Measurements from ENCODE around the gene GLRX3. TPM values are rescaled to one million over a fixed set of nuclear protein-coding genes. Genes with fewer than 3 reads are reported as not detected.
"Not testable (repeated sequence)": the region's sequence is repeated elsewhere in the genome, so short reads cannot be mapped to it uniquely, and the experiment has no call there.

GLRX3 gene
- total RNA-seq = 100 to 1,000 TPM; 164 to 167 TPM

DNA sequence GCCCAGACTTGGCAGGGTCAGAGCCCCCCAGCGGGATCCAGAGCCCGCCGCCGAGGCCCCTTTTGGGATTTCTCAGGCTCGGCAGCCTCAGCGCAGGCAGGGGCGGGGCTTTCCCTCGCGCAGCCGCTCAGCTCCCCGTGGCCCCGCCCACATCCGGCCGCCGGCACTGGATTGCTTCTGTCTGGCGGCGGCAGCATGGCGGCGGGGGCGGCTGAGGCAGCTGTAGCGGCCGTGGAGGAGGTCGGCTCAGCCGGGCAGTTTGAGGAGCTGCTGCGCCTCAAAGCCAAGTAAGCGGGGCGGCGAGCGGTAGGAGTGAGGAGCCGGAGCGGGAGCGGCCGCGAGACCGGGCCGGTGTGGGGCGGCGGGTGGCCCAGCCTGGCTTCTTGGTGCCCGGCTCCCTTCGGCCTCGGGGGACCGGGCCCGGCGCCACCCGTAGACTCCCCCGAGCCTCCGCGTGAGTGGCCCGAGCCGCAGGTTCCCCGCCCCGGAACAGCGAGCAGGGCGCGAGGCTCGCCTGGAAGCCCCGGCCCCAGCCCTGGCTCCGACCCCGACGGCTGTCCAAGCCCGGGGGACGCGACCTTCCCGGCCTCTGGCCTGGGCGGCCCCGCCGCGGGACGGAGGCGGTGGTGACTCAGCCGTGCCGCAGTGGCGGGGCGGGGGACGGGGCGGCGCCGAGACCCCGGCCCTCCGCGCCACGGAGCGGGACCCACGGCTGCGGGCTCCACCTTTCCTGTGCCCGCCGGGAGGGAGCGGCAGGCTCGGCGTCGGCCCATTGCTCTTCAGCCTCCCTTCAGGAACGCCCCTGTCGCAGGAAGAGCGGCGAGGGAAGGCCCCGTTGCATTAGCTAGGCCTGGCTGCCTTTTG lies at the start of gene GLRX3:
Gene GLRX3, plus strand, starts transcription at position 166 of the 864 bp plus-strand sequence. Its CDS starts 30 bp downstream, at position 196.
- POLR2A ChIA-PET = interaction anchor here (0.7 to 4.7 kb wide), 3 partner anchors 26 to 670 kb away, joined by 3 to 92 read pairs (median 3); partner anchors contain the start of genes C10orf143 and MGMT
- CTCF ChIA-PET = interaction anchor here (1.1 to 4.5 kb wide), 3 partner anchors 26 to 165 kb away, joined by 3 to 29 read pairs (median 4); partner anchors contain the start of gene C10orf143

DNA sequence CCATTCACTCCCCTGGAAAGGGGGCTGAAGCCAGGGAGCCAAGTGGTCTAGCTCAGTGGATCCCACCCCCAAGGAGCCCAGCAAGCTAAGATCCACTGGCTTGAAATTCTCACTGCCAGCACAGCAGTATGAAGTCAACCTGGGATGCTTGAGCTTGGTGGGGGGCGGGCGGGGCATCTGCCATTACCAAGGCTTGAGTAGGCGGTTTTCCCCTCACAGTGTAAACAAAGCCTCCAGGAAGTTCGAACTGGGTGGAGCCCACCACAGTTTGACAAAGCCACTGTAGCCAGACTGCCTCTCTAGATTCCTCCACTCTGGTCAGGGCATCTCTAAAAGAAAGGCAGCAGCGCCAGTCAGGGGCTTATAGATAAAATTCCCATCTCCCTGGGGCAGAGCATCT lies 45.6 kb upstream of the GLRX3 start:
- CTCF ChIA-PET = not testable (repeated sequence)
- POLR2A ChIA-PET = interaction anchor here (0.5 kb wide), 1 partner anchor 42 kb away, joined by 4 read pairs; no protein-coding TSS in a partner anchor

DNA sequence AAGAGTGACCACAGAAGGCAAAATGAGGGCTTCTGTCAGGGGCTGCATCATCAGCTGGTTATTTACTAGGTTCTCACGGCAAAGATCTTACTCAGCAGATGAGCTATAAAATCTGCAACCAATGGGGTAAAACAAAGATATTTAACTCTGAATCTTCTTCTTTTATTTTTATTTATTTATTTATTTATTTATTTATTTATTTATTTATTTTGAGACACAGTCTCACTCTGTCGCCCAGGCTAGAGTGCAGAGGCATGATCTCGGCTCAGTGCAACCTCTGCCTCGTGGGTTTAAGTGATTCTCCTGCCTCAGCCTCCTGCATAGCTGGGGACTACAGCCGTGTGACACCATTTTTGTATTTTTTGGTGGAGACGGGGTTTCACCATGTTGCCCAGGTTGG lies 36.8 kb upstream of the GLRX3 start:
- ChIA-PET POLR2A (interaction anchor here (0.6 kb wide), 1 partner anchor 10 kb away, joined by 3 read pairs; no protein-coding TSS in a partner anchor), CTCF (no interaction called here)

DNA sequence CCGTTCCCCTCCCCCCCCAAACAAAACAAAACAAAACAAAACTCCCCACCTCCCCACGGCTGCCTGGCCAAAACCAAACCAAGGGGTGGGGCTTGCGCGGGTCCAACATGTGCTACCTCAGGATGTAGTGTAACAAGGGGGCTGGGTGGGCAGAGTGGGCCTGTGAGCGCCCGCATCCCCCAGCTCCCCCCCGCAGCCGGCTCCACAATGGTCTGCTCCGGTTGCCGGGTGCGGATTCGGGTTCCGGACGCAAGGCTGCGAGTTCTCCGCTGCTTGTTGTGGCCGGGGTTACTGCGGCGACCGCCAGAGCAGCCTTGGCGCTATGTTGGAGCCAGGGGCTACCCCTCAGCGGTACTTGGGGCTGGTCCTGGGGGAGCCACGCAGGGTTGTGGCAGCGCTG lies 30.5 kb upstream of the GLRX3 start:
- CTCF ChIA-PET = interaction anchor here (0.7 kb wide), 1 partner anchor 22 kb away, joined by 3 read pairs; no protein-coding TSS in a partner anchor
- POLR2A ChIA-PET = no interaction called here

DNA sequence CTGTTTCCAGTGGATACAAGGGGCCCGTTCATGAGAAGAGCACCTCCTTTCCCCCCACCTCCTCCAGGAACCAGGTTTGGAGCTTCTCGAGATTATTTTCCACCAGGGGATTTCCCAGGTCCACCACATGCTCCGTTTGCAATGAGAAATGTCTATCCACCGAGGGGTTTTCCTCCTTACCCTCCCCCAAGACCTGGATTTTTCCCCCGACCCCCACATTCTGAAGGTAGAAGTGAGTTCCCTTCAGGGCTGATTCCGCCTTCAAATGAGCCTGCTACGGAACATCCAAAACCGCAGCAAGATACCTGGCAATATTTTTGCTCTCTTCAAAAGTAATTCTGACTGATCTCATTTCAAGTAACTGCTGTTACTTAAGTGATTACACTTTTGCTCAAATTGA lies 28.0 kb upstream of the GLRX3 start:
- CTCF ChIA-PET = not testable (repeated sequence)

DNA sequence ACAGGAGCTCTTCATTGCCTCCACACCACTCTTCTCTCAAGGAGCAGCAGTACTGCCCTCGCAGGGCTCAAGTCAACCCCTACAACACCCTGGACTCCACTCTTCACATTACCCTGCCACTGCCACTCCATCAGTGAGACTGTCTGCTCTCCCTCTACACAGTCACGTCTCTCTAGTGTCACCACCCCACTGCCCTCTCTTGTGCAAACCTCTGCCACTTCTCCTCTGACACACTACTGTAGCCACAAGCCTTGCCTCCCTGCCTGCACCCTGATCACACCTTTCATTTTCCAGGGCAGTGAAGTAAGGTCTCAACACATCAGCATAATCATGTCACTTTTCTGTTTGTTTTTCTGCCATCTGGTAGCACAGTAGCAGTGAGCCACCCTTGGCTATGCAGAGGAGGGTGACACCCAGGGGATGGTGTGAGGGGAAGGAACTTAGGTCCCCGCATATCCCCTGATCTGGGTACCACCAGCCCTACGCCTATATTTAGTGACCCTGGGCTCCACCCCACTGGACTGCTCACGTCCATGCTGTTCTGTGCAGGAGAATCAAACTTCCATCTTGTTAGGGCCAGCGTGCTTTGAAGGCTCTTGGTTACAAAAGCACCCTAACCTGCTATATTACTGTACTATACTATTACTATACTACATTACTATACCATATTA lies 27.1 kb upstream of the GLRX3 start:
- CTCF ChIA-PET = interaction anchor here (0.6 to 3.2 kb wide), 6 partner anchors 18 to 137 kb away, joined by 3 to 29 read pairs (median 4); partner anchors contain the start of gene GLRX3

More for the DNA sequence above, 28.0 kb upstream of the GLRX3 start:
- POLR2A ChIA-PET = not testable (repeated sequence)

DNA sequence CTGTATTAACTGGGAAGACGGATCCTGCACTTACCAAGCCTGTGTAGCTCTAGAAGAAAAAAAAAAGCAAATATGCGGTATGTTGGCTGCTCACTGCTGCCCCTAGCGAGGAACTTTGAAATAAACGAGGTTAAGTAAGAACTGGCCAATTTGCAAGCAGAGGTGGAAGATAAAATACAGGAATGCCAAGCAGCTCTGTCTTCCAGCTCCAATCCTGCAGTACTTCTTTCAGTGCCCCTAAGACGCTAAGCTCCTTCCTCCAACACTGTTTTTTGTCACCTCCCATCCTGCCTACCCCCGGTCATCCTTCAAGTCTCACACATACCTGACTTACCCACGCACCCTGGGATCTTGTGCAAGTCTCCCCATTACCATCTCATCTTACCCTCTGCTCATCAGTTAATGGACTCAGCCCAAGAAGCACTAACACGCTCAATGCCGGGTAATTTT lies 26.4 kb upstream of the GLRX3 start:
- ChIA-PET CTCF (interaction anchor here (0.6 to 3.2 kb wide), 9 partner anchors 15 to 138 kb away, joined by 3 to 29 read pairs (median 4); partner anchors contain the start of gene GLRX3), POLR2A (interaction anchor here (0.6 to 3.3 kb wide), 5 partner anchors 10 to 643 kb away, joined by 3 to 92 read pairs (median 4); partner anchors contain the start of genes GLRX3 and MGMT)

More for the DNA sequence above, 27.1 kb upstream of the GLRX3 start:
- POLR2A ChIA-PET = interaction anchor here (0.6 to 3.3 kb wide), 3 partner anchors 10 to 50 kb away, joined by 3 to 92 read pairs (median 3); partner anchors contain the start of gene GLRX3

DNA sequence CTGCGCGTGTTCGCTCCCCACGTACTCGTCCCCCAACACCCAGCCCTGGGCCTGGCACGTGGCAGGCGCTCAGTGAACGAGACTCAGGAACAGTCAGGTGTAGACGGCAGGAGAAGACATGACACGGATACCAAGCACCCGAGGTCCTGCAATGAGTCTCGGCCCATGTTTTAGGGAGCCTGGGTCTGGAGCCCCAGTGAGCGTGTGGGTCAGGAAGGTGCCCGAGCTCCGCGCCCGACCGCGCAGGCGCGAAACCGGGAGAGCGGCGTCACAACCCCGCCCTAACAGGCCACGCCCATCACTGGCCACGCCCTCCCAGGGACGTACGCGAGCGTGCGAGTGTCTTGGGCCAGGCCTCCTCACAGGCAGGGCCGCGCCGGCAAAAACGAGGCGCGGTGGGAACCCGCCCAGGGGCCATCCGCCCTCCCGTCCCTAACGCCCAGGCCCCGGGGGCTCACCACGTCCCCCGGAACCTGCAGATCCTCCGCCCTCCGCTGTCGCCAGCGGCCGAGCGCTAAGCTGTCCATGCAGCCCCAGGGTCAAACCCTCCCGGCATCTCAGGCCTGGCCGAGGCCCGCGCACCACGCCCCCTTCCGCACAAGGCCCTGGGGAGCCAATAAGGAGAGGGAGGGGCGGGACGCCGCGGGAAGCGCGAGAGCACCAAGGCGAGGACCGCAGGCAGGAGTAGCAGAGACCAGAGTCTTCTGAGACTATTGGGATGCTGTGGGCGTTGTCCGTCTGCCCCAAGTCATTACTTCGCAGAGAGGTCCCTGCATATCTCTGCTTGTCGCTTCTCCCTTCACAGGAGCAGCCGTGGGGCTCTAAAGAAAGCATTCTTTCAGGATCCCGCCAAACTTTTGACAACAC lies 25.7 kb upstream of the GLRX3 start, which contains the start of gene C10orf143:
Gene C10orf143, minus strand, starts transcription at position 585 of the 867 bp plus-strand sequence. Its CDS starts 58 bp downstream, at position 527.
- ChIA-PET CTCF (interaction anchor here (0.9 to 3.2 kb wide), 11 partner anchors 14 to 221 kb away, joined by 3 to 29 read pairs (median 4); partner anchors contain the start of gene GLRX3), POLR2A (interaction anchor here (0.6 to 3.3 kb wide), 6 partner anchors 16 to 643 kb away, joined by 3 to 92 read pairs (median 5); partner anchors contain the start of genes GLRX3 and MGMT)

DNA sequence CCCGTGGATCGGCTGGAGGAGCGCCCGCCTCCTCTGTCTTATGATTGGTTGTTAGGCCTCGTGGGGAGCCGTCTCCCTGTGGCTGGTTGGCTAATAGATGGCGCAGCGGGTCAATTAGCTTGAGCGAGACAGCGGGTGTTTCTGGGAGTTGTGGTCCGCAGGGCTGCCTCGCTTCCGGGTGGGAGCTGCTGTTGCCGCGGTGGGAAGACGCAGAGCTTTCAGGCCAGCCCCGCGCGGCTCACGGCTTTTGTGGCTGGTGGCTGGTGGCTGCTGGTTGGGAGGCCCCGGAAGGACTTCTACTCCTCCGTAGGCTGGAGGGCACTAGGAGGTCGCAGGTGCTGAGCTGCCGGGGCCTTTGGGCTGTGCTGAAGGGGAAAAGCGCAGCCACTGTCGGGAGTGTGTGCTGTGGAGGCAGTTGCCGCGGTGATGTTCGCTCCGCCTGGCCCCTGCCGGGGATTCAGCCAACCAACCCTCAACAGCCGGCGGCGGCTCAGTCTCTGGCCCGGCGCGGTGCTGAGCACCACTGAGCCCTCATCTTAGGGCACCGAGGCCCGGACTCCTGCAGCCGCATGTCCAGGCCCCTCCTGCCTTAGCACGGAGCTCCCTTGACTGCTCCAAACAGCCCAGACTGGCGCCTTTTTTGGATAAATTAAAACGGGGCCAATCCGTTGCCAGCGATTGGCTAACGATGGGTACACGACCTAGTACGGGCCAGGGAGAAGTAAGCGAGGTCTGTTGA lies 24.9 kb upstream of the GLRX3 start:
- ChIA-PET POLR2A (interaction anchor here (1.4 to 3.3 kb wide), 5 partner anchors 17 to 644 kb away, joined by 3 to 92 read pairs (median 5); partner anchors contain the start of genes GLRX3 and MGMT), CTCF (interaction anchor here (0.9 to 3.2 kb wide), 7 partner anchors 15 to 222 kb away, joined by 3 to 29 read pairs (median 4); partner anchors contain the start of gene GLRX3)

DNA sequence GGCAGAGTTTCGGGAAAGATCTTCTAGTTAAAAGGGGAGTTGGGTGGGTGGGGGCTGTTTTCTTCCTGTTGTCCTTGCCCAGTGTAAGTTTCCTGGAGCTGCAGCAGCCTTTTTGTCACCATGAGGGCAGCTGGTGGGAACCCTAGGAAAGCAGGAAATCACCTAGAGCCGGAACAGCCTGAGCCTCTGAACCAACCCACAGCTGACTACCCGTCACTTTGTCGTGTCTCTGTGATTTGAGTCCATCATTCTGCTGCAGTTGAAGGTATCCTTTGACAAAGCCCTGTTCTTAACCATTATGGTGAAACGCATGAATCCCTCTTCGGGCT lies 24.4 kb upstream of the GLRX3 start:
- ChIA-PET POLR2A (interaction anchor here (1.4 to 3.3 kb wide), 3 partner anchors 16 to 30 kb away, joined by 5 to 92 read pairs (median 5); partner anchors contain the start of gene GLRX3), CTCF (interaction anchor here (1.0 to 3.2 kb wide), 4 partner anchors 15 to 223 kb away, joined by 3 to 29 read pairs (median 12); partner anchors contain the start of gene GLRX3)

DNA sequence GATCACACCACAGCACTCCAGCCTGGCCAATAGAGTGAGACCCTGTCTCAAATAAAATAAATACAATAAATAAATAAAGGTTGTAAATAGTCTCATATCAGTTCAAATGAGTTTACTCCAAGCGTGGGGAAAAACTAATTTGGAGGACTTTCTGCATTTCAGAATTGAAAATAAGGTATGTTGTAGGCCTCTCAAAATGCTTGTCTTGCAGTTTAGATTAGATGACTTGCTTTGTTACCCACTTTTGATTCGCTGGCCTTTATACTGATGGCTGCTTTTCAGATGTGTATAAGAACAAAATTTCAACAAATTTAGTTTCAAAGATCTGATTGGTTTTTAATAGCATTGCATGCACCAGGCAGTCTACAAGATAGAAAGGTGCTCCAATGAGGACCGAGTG lies 23.4 kb upstream of the GLRX3 start:
- ChIA-PET POLR2A (no interaction called here), CTCF (no interaction called here)

DNA sequence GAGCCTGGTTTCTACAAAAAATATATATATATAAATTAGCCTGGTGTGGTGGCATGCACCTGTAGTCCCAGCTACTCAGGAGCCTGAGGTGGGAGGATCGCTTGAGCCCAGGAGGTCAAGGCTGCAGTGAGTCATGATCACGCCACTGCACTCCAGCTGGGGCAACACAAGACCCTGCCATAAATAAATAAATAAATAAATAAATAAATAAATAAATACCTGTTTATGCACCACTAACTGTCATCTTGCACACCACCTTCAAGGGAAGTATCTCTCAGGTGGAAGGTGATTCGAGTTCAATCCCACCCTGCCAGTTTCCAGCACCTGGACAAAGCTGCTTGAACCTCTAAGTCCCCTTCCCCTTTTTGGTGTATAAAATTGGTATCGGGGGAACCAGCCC lies 19.2 kb upstream of the GLRX3 start:
- POLR2A ChIA-PET, CTCF ChIA-PET: not testable (repeated sequence)

DNA sequence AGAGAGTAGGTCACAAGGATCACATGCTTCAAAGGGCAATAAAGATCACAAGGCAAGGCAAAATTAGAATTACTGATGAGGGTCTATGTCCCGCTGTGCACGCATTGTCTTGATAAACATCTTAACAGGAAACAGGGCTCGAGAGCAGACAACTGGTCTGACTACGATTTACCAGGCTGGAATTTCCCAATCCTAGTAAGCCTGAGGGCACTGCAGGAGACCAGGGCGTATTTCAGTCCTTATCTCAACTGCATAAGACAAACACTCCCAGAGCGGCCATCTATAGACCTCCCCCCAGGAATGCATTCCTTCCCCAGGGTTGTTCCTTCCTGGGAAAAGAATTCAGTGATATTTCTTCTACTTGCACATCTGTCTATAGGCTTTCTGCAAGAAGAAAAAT lies 18.7 kb upstream of the GLRX3 start:
- CTCF ChIA-PET, POLR2A ChIA-PET: not testable (repeated sequence)

DNA sequence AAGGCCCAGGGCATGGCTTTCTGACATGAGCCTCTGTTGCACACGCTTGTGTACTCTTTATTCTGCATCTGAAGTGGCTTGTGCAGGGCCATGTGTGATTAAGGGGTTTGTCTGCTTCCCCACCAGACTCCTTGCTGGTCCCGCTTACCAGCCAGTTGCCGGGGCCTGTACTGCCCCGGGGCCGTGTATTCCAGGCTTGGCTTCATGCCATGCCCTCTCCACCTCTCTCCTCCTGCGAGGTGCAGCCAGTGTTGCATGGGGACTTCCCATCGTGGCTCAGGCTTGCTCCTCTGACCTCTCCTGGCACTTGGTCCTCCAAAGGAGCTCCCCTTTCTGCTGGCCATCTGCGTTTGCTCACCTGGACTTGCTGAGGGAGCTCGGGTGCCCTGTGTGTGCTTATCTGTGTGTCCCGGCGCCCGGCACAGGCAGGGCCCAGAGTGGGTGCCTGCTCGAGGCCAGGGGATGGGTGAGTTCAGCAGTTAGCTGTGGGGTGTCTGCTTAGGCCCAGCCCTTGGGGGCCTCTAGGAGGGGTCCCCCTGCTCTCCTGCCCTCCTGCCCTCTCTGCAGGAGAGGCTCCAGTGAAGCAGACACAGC lies 14.6 kb upstream of the GLRX3 start:
- ChIA-PET POLR2A (no interaction called here), CTCF (no interaction called here)

DNA sequence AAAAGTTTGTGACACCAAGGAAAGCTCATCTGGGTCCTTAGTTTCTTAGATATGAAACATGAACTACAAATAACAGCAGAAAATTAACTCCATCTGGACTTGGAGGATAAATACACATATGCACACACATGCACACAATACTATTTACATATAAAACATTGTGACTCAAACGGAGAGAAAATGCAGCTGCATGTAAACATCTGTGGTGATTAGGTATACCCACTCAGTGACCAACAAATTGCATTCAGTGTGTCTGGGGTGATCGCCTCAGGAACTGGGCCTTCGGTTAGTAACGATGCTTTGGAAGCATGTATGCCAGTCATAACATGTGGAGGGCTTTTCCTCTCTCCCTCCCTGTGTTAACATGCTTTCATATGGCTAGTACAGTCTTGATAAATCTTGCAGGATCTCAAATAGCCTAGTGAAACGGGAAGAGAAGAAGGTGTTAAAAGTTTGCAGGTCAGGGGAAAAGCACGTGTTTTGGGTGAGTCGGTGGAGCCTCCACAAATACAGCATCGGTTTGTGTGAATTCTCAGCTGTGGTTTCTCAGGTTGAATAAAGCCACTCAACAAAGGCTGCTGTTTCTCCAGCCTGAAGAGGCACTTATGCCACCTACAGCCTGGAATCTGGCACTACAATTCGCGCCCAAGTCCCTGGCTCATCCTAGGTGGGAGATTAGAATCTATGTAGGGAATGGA lies 8.7 kb upstream of the GLRX3 start:
- CTCF ChIA-PET = interaction anchor here (0.7 to 3.6 kb wide), 4 partner anchors 17 to 250 kb away, joined by 3 to 19 read pairs (median 6); partner anchors contain the start of gene C10orf143
- POLR2A ChIA-PET = interaction anchor here (1.3 kb wide), 2 partner anchors 16 to 17 kb away, joined by 5 to 9 read pairs; partner anchors contain the start of gene C10orf143

DNA sequence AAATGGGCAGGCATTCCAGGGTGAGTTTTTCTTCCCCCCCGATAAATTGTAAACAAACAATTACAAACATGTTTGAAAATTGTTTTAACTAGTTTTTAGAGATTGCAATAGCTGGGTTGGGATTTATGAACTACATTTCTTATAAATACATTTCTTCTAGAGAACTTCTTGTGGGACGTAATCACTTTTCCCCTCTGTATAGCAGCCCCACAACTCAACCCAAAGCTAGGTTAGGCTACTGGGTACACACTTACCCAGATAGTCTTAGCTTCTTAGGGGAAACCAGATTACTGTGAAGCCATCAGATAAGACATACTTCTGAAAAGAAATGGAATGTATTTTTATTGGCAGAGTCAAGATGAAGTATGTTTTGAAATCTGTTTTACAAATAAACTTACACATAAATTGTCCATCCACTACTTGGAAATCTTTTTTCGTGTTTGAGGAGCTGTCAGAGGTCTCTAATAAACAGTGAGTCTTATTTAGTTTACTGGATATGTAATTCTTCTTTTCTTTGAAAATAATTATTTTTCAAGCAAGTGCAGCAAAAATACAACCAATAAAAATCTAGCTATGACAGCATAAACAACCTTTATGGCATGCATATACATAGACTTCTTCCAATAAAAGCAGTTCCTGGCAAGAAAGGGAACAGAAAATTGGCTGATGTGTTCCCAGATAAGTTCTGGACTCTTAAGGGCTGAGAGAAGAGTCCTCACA lies 8.0 kb upstream of the GLRX3 start:
- CTCF ChIA-PET = interaction anchor here (1.1 to 3.6 kb wide), 3 partner anchors 17 to 251 kb away, joined by 3 to 19 read pairs (median 8); partner anchors contain the start of gene C10orf143
- POLR2A ChIA-PET = interaction anchor here (1.3 kb wide), 1 partner anchor 17 kb away, joined by 5 read pairs; the partner anchor contains the start of gene C10orf143
